Caco-2 (cell line): ENCODE data around the gene OFD1. TPM values are rescaled to one million over a fixed set of nuclear protein-coding genes. Genes with fewer than 3 reads are reported as not detected.

Source experiments
- BruUV-seq: library from RNA; stranded (reverse); fragments of 400-500 nt; replicated peaks from 2 replicates; lab custom pipeline; 2021; lab: Mats Ljungman, UMichigan
- CTCF ChIA-PET: fragments of 300-600 bp; sonication (Branson Sonifier 250); formaldehyde crosslinking; loops from one replicate; lab custom pipeline; 2022; ENCODE audit warnings: antibody characterized with exemption; lab: Charles Lee
- POLR2A ChIA-PET: fragments of 300-600 bp; sonication (Branson Sonifier 250); formaldehyde crosslinking; loops from one replicate; lab custom pipeline; 2022; ENCODE audit warnings: antibody characterized with exemption; lab: Charles Lee
- DNase-seq, 2 experiments: peaks; one replicate each; pipeline versions ENCODE4 v3.0.0 to v3.0.0-alpha.2; 2020 to 2022
- H3K27me3 ChIP-seq: replicated peaks from 2 replicates; pipeline ENCODE4 v1.6.0; 2011; ENCODE audit warnings: low read length; ENCODE audit not compliant: control insufficient read depth, insufficient read depth
- H3K36me3 ChIP-seq: 2 replicates; pipeline ENCODE4 v1.5.1; 2011; ENCODE audit warnings: low read length; ENCODE audit not compliant: control insufficient read depth, insufficient read depth
- H3K4me1 ChIP-seq: fragments of 250-450 bp; sonication (Bioruptor Pico); 2 replicates; pipeline ENCODE4 v1.5.1; 2020; ENCODE audit warnings: mild to moderate bottlenecking
- H3K4me3 ChIP-seq: 2 replicates; pipeline ENCODE4 v1.5.1; 2011; ENCODE audit warnings: low read depth, mild to moderate bottlenecking, control low read depth, low read length
- H3K9me3 ChIP-seq: fragments of 250-450 bp; sonication (Bioruptor Pico); 2 replicates; pipeline ENCODE4 v1.5.1; 2020; ENCODE audit warnings: mild to moderate bottlenecking, moderate library complexity
- H3K27ac Mint-ChIP-seq: one replicate; pipeline ENCODE4 v1.8.0; 2022; ENCODE audit warnings: mixed read lengths; ENCODE audit not compliant: unreplicated experiment
- H3K27me3 Mint-ChIP-seq: one replicate; pipeline ENCODE4 v1.8.0; 2022; ENCODE audit warnings: mixed read lengths; ENCODE audit not compliant: insufficient read depth, unreplicated experiment
- H3K36me3 Mint-ChIP-seq: one replicate; pipeline ENCODE4 v1.8.0; 2022; ENCODE audit warnings: mild to moderate bottlenecking, mixed read lengths; ENCODE audit not compliant: insufficient read depth, unreplicated experiment
- H3K4me1 Mint-ChIP-seq: one replicate; pipeline ENCODE4 v1.8.0; 2022; ENCODE audit warnings: low read depth, mixed read lengths; ENCODE audit not compliant: unreplicated experiment
- H3K4me3 Mint-ChIP-seq: one replicate; pipeline ENCODE4 v1.8.0; 2022; ENCODE audit warnings: mild to moderate bottlenecking, moderate library complexity, mixed read lengths; ENCODE audit not compliant: unreplicated experiment
- H3K9me3 Mint-ChIP-seq: one replicate; pipeline ENCODE4 v1.8.0; 2022; ENCODE audit warnings: mixed read lengths; ENCODE audit not compliant: unreplicated experiment
- intact Hi-C: fragments of 100-400 bp; cut with micrococcal nuclease; formaldehyde crosslinking; loops from one replicate; pipeline ENCODE4 v1.10.0; 2022; ENCODE audit not compliant: unreplicated experiment
- total RNA-seq: library from RNA; stranded (reverse); gene quantifications from 2 replicates; pipeline ENCODE4 v1.2.3, GENCODE V29; 2022
- TF ChIP-seq, protein P1 (sequence below), 2 experiments: fragments of 200-600 bp in 1 of 2; IDR thresholded peaks; 1 replicate in 1 of 2; 2 replicates in 1 of 2; pipeline versions ENCODE4 v1.5.1 to v1.8.0; 2011 to 2022; ENCODE audit warnings: antibody characterized with exemption in 1 of 2, control low read depth in 1 of 2, inconsistent platforms in 1 of 2, low read depth in 1 of 2, low read length in 1 of 2, mild to moderate bottlenecking in 1 of 2, moderate library complexity in 1 of 2; ENCODE audit not compliant: insufficient read depth in 1 of 2, severe bottlenecking in 1 of 2, unreplicated experiment in 1 of 2

Gene OFD1
- total RNA-seq, 1 experiment from 2014 or later: 34.0 TPM

GRCh38 chrX:13689741-13690211 is 44.8 kb upstream of the OFD1 start:
- POLR2A ChIA-PET: interaction anchor here (1.2 to 2.3 kb wide), 3 partner anchors 20 to 45 kb away, joined by 4 to 8 read pairs (median 5); partner anchors contain the start of genes OFD1, TCEANC and TRAPPC2
- Mint-ChIP-seq H3K4me3 (peak overlapping the region; percentile 84), H3K27ac (peak overlapping the region; percentile 86)

DNA sequence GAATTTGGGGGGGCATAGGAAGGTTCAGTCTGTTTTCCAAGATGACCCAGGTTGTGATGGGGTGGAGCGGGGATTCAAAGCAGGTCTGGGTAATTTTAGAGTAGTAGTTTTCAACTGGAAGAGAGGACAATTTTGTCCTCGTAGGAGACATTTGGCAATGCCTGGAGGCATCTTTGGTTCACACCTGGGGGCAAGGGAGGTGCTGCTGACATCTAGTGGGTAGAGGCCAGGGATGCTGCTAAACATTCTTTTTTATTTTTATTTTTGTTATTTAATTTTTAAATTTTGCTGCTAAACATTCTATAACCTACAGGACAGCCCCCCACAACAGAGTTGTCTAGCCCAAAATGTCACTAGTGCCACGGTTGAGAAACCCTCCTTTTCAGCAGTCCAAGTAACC is 43.7 kb upstream of the OFD1 start:
- H3K4me1 ChIP-seq: no peaks in the 10 kb centered on the region; the same call in 1 of the 2 replicates
- DNase-seq: no peak
- H3K4me3 ChIP-seq: no peak overlapping the region
- H3K36me3 Mint-ChIP-seq: peaks cover 32% of the 10 kb centered on the region
- TF ChIP-seq, protein P1, sequence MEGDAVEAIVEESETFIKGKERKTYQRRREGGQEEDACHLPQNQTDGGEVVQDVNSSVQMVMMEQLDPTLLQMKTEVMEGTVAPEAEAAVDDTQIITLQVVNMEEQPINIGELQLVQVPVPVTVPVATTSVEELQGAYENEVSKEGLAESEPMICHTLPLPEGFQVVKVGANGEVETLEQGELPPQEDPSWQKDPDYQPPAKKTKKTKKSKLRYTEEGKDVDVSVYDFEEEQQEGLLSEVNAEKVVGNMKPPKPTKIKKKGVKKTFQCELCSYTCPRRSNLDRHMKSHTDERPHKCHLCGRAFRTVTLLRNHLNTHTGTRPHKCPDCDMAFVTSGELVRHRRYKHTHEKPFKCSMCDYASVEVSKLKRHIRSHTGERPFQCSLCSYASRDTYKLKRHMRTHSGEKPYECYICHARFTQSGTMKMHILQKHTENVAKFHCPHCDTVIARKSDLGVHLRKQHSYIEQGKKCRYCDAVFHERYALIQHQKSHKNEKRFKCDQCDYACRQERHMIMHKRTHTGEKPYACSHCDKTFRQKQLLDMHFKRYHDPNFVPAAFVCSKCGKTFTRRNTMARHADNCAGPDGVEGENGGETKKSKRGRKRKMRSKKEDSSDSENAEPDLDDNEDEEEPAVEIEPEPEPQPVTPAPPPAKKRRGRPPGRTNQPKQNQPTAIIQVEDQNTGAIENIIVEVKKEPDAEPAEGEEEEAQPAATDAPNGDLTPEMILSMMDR (IDR thresholded peaks at IDR 0.05; ENCODE audit: insufficient read depth in 1 of 2, low read depth in 1 of 2, low read length in 1 of 2, severe bottlenecking in 1 of 2, unreplicated experiment in 1 of 2): peak in 1 of 2 experiments; percentile 14
- H3K36me3 ChIP-seq: no peaks in the 10 kb centered on the region
- H3K27ac Mint-ChIP-seq: peak overlapping the region; percentile 86
- peak overlapping the region; percentile 84 for H3K4me3 Mint-ChIP-seq
- peaks cover 21% of the 10 kb centered on the region for H3K4me1 Mint-ChIP-seq
- no peaks in the 10 kb centered on the region for H3K27me3 Mint-ChIP-seq
- intact Hi-C loops: loop anchor here (1.0 kb wide), 1 partner anchor 33 kb away; no protein-coding TSS in a partner anchor
- H3K27me3 ChIP-seq: no peaks in the 10 kb centered on the region
- BruUV-seq: no TSS peak
- POLR2A ChIA-PET: no interaction called here
- CTCF ChIA-PET: no interaction called here
- H3K9me3 ChIP-seq: no peaks in the 10 kb centered on the region
- H3K9me3 Mint-ChIP-seq: no peaks in the 10 kb centered on the region

More at GRCh38 chrX:13689741-13690211, 44.8 kb upstream of the OFD1 start:
- Mint-ChIP-seq H3K27me3 (no peaks in the 10 kb centered on the region), H3K9me3 (no peaks in the 10 kb centered on the region), H3K4me1 (peaks cover 20% of the 10 kb centered on the region), H3K36me3 (peaks cover 23% of the 10 kb centered on the region)
- H3K4me1 ChIP-seq: no peaks in the 10 kb centered on the region; the same call in 1 of the 2 replicates
- TSS peak; percentile 58 for BruUV-seq
- intact Hi-C loops: loop anchor here (1.0 kb wide), 1 partner anchor 31 kb away; no protein-coding TSS in a partner anchor
- CTCF ChIA-PET: no interaction called here
- no peaks in the 10 kb centered on the region for H3K9me3 ChIP-seq
- no peak for DNase-seq
- H3K4me3 ChIP-seq: peak overlapping the region; percentile 76
- no peaks in the 10 kb centered on the region for H3K27me3 ChIP-seq
- TF ChIP-seq, protein P1 (IDR thresholded peaks at IDR 0.05; ENCODE audit: insufficient read depth in 1 of 2, low read depth in 1 of 2, low read length in 1 of 2, severe bottlenecking in 1 of 2, unreplicated experiment in 1 of 2): no peak
- H3K36me3 ChIP-seq: no peaks in the 10 kb centered on the region

GRCh38 chrX:13691841-13692371 is 42.6 kb upstream of the OFD1 start:
- peaks cover 27% of the 10 kb centered on the region for H3K4me1 Mint-ChIP-seq

More at GRCh38 chrX:13691841-13692371, 42.6 kb upstream of the OFD1 start:
- Mint-ChIP-seq H3K27me3 (no peaks in the 10 kb centered on the region), H3K36me3 (peaks cover 32% of the 10 kb centered on the region), H3K4me3 (no peak overlapping the region), H3K27ac (no peak overlapping the region), H3K9me3 (no peaks in the 10 kb centered on the region)
- H3K27me3 ChIP-seq: no peaks in the 10 kb centered on the region
- BruUV-seq: no TSS peak
- H3K36me3 ChIP-seq: no peaks in the 10 kb centered on the region
- ChIA-PET POLR2A (no interaction called here), CTCF (no interaction called here)
- no peaks in the 10 kb centered on the region; the same call in 1 of the 2 replicates for H3K4me1 ChIP-seq
- TF ChIP-seq, protein P1 (IDR thresholded peaks at IDR 0.05; ENCODE audit: insufficient read depth in 1 of 2, low read depth in 1 of 2, low read length in 1 of 2, severe bottlenecking in 1 of 2, unreplicated experiment in 1 of 2): no peak
- no peak for DNase-seq
- intact Hi-C loops: no loop called here
- no peaks in the 10 kb centered on the region for H3K9me3 ChIP-seq
- H3K4me3 ChIP-seq: no peak overlapping the region
